Measurements from ENCODE around the gene BIN2. TPM values are rescaled to one million over a fixed set of nuclear protein-coding genes. Genes with fewer than 3 reads are reported as not detected.

The BIN2 gene
- total RNA-seq, 1 experiment from 2014 or later = 0.14 TPM

GRCh38 chr12:51240971-51241370 lies 83.0 kb downstream of the BIN2 start:
- DNase-seq = no peak
- Histone ChIP-seq H3K4me3 (ENCODE audit: insufficient read depth, low read depth, low read length) (no peak overlapping the region), H3K27me3 (ENCODE audit: control insufficient read depth, insufficient read depth, low read length) (no peaks in the 10 kb centered on the region), H3K36me3 (replicated peaks; ENCODE audit: control insufficient read depth, insufficient read depth, low read length) (peaks cover 14% of the 10 kb centered on the region)

DNA sequence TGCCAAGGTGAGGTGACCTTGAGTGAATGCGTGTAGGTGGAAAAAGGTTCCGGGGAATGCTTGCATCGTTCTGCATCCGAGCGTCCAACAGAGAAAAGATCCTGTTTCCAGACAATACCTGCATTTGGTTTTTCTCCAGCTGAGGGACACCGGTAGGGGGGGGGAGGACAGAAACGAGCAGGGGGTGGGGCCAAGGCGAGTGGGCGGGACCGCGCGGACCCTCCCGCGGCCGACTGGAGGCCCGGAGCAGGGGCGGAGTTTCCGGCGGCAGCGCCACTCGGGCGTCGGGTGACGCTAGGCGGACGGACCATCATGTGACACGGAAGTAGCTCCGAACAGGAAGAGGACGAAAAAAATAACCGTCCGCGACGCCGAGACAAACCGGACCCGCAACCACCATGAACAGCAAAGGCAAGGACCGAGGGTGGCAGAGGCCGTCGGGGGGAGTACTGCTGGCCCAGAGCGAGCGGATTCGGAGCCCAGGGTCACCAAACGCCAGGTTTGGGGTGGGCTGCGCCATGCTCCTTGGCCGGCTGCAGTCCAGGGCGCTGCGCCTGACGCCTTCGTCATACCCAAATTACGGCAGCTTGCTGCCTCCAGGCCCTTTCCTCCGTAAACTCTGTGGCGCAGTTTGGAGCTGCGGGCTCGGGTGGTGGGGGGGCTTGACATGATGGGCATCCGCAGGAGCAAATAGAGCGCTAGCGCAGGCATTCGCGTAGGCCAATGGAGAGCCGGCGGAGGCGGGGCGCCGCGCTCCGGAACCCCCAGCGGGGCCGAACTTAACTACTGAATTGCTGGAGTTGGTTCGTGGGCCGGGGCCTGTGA lies 85.3 kb downstream of the BIN2 start, which contains the start of gene DAZAP2:
Gene DAZAP2, plus strand, starts transcription at position 317 of the 825 bp plus-strand sequence. Its CDS starts 82 bp downstream, at position 399.
- H3K36me3 ChIP-seq (replicated peaks; ENCODE audit: control insufficient read depth, insufficient read depth, low read length) = peaks cover 14% of the 10 kb centered on the region
- H3K4me3 ChIP-seq (ENCODE audit: insufficient read depth, low read depth, low read length) = peak within 1 kb of the TSS; percentile 100
- DNase-seq = peak; percentile 99
- no peaks in the 10 kb centered on the region for H3K27me3 ChIP-seq (ENCODE audit: control insufficient read depth, insufficient read depth, low read length)

- Histone ChIP-seq H3K4me3 (ENCODE audit: insufficient read depth, low read depth, low read length) (peak overlapping the region; percentile 100), H3K27me3 (ENCODE audit: control insufficient read depth, insufficient read depth, low read length) (no peaks in the 10 kb centered on the region), H3K36me3 (replicated peaks; ENCODE audit: control insufficient read depth, insufficient read depth, low read length) (peaks cover 14% of the 10 kb centered on the region)
- DNase-seq = no peak
Observed at GRCh38 chr12:51238037-51238509, 85.9 kb downstream of the BIN2 start.

- Histone ChIP-seq H3K4me3 (ENCODE audit: insufficient read depth, low read depth, low read length) (no peak overlapping the region), H3K27me3 (ENCODE audit: control insufficient read depth, insufficient read depth, low read length) (no peaks in the 10 kb centered on the region), H3K36me3 (replicated peaks; ENCODE audit: control insufficient read depth, insufficient read depth, low read length) (no peaks in the 10 kb centered on the region)
- no peak for DNase-seq
Observed at GRCh38 chr12:51234530-51234929, 89.4 kb downstream of the BIN2 start.

DNA sequence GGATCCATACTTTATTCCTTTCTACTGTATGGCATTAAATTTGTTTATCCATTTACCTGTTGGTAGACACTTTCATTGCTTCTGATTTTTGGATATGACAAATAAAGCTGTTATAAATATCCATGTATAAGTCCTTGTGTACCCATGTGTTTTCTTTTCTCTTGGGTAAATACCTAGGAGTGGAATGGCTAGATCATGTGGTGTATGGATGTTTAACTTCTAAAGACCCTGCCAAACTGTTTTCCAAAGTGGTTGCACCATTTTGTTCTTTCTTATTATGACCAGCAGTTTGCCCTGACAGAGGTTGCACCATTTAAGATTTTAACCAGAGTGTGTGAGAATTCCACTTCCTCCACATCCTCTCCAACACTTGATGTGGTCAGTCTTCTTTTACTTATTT lies 91.3 kb downstream of the BIN2 start:
- no peaks in the 10 kb centered on the region for H3K27me3 ChIP-seq (ENCODE audit: control insufficient read depth, insufficient read depth, low read length)
- H3K36me3 ChIP-seq (replicated peaks; ENCODE audit: control insufficient read depth, insufficient read depth, low read length) = no peaks in the 10 kb centered on the region
- no peak for DNase-seq
- H3K4me3 ChIP-seq (ENCODE audit: insufficient read depth, low read depth, low read length) = no peak overlapping the region

Other genes starting within 250 kb of the BIN2 start
- gene CSRNP2, start 240.6 kb downstream of the BIN2 start, total RNA-seq (2014; rRNA removed; shearing (Covaris generic)) = 22.2 and 24.7 TPM in 2 replicates
- 11.8 and 16.0 TPM in 2 replicates for gene TFCP2, start 151.0 kb downstream of the BIN2 start, total RNA-seq (2014; rRNA removed; shearing (Covaris generic))
- gene POU6F1, start 106.1 kb downstream of the BIN2 start, total RNA-seq (2014; rRNA removed; shearing (Covaris generic)) = 8.3 and 11.8 TPM in 2 replicates
- gene DAZAP2, start 85.3 kb downstream of the BIN2 start, total RNA-seq (2014; rRNA removed; shearing (Covaris generic)) = 47.1 and 56.8 TPM in 2 replicates
- 10.1 and 11.9 TPM in 2 replicates for gene SMAGP, start 53.8 kb downstream of the BIN2 start, total RNA-seq (2014; rRNA removed; shearing (Covaris generic))
- not detected in 2 replicates for gene CELA1, start 22.5 kb upstream of the BIN2 start, total RNA-seq (2014; rRNA removed; shearing (Covaris generic))
- gene GALNT6, start 67.2 kb upstream of the BIN2 start, total RNA-seq (2014; rRNA removed; shearing (Covaris generic)) = 22.8 and 37.0 TPM in 2 replicates
- 3.9 and 4.6 TPM in 2 replicates for gene SLC4A8, start 100.7 kb upstream of the BIN2 start, total RNA-seq (2014; rRNA removed; shearing (Covaris generic))